ENCODE results near the gene CXCL8.

CXCL8 gene

DNA sequence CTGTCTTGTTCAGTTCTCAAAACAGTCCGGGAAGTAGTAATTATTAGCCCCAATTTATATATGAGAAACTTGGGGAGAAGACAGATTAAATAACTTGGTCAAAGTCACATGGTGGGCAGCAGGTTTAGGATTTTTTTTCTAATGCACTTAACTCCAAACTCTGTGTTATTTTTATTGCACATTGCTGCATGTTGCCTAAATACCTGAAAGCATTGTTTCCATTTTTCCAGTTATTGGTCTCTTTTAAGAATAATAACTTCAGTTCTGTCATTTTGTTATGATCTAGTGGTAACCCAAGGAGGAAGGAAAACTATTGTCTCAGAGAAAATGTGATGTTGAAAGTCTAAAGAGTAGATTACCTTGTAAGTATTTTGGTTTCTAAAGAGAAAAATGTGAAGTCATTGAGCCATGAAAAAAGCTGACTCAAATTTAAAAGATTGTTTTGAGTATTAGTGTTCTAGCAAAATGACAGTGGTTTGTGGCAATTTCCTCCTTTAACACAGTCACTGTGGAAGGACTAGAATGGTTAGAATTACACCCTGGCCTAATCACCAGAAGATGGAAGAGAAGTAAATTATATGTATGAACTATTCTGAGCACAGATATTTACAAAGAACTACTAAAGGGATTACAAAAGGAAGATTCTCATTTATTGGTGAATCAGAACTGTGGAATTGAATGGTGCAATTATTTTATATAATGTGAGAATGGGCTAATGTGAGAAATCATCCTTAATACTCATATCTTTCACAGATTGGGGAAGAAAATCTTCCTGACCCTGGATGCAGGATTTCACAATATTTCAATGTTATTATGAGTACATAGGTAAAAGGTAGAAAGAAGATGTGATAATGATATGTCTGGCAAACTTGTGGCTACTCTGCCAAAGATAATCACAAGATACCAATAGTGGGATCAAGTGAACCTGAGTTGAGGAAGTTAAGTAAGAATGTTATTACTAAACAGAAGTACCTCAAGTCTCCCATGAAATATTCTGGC lies 21.7 kb upstream of the CXCL8 start:
- DNase-seq (ENCODE audit: low read depth): no peak

DNA sequence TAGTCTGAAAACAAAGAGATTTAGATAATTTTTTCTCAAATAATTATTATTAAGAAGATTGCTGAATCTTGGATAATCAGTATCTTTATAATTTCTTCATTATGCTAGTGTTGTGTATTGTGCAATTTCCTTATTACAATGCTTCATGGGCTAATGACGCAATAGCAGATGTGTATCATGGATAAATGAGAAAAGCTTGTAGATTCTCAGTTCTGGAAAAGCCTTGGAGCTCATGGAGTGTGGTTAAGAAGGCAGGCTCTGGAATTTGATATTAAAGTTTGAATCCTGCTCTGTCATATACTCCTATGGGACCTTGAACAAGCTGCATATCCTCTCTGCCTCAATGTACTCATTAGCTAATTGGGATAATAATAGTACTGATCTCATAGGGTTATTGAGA lies 18.9 kb upstream of the CXCL8 start:
- DNase-seq (ENCODE audit: low read depth): no peak

DNA sequence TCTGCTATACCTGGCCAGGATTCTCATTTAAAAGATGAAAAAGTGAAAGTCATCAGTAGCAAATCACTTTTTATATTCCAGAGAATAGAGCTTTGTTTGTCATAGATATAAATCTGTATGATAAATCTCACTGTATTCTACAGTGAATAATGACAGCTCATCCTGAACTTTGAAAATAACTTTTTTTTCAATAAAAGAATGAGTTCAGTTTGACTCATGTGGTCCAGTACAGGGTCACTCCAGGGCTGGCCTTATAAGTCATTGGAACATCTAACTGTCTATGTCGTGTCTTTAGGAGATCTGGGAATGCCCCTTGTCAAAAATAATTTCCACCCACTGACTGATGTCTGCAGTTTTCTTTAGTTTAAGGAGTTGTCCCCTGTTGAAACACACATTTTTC lies 18.5 kb upstream of the CXCL8 start:
- no peak for DNase-seq (ENCODE audit: low read depth)

DNA sequence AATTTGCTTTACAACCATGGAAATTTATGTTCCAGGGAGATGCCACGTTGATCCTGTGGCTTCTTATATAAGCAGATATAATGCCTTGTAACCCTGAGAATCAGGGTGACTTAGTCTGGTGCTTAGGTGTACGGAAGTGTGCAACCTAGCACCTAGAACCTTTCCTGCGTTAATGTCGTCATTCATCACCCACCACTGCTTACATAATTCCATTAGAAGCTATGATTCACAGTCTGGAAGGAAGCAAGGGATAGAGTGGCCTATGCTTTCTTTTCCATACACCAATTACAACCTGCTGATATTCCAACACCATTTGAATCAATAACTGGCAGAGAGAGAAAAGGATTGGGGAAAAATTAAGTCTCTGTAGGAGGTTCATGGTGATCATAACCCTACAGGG lies 17.3 kb upstream of the CXCL8 start:
- DNase-seq (ENCODE audit: low read depth): no peak

DNA sequence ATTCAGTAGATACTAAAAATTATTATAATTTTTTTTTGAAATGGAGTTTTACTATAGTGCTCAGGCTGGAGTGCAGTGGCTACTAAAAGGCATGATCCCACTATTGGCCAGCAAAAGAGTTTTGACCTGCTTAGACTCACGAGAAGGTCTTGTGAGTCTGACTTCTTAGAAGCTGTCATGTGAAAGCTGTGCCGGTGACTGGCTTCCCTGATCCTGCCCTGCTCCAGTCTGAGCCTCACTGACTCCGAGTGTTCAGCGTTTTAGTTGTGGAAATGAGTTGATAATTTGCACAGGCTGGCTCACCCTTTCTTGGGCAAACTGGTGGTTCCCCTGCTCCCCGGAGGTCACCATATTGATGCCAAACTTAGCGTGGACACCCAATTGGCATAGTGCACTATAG lies 16.4 kb upstream of the CXCL8 start:
- DNase-seq (ENCODE audit: low read depth): no peak

DNA sequence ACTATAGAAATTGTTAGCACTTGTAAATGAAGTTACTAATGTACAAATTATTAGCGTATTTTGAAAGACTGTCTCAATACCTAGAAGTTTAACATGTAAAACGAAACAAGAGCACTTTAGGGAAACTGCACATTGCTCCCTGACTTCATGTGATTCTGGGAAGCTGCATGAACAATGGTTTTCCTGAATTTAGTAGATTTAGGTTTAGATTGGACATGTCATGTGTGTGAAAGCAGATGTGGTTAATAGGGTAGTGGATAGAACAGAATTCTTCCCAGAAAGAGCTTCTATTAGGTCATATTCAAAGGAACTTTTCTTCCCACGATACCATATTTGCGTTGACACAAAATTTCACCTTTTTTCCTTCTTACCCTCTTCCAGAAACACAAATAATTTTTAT lies 14.9 kb upstream of the CXCL8 start:
- DNase-seq (ENCODE audit: low read depth): no peak

DNA sequence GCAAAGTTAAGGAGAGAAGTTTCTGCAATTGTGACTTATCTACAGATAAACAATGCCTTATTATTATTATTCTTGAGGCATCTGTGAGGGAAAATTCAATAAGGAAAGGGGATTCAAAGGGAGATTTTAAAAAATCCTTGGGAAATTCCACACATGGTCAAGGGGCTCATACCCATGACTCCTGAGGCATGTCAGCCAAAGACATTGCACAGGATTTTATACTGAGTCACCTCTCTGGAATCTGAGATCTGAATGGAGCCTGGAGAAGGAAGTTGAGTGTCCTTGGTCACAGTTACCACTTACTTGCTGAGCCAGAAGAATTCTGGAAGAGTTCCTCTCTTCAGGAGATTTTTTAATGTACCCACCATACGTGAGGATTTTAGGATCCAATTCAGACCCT lies 14.4 kb upstream of the CXCL8 start:
- DNase-seq (ENCODE audit: low read depth): no peak

DNA sequence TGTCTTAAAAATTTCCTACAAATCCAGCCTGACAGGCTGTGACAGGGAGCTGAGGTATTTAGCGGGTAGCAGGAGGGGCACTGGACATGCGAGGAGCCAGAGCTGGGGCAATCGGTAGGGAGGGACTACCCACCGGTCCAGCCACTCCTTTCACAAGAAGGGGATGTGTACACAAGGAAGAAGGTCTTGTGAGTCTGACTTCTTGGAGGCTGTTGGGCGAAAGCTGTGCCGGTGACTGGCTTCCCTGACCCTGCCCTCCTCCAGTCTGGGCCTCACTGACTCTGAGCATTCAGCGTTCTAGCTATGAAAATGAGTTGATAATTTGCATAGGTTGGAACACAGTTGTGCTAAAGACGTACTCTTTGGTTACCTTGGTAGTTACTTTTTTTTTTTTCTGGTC lies 12.7 kb upstream of the CXCL8 start:
- DNase-seq (ENCODE audit: low read depth): no peak

DNA sequence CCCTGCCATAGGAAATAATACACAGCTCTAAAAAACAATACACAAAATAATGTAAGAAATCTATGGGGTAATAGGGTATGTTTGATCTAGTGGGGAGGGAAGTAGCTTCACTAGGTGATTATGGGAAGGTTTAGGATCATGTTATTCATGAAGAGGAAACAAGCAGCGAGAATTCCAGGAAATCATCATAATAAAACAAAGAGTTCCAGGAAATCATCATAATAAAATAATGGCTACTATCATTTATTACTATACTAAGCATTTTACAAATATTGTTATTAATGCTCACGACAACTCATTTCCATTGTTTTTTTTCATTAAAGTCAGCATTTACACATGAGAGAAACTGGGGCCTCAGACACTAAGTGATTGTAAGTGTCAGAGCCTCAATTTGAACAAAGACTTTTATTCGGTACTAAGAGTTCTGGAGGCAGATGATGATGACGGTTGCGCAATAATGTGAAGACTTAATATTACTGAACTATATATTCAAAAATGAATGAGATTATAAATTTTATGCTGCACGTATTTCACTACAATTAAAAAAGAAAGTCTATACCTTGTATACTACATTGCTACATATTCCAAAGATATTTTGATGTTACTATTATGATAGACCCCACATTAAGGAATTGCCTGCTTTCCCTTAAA lies 12.2 kb upstream of the CXCL8 start:
- DNase-seq (ENCODE audit: low read depth): no peak

DNA sequence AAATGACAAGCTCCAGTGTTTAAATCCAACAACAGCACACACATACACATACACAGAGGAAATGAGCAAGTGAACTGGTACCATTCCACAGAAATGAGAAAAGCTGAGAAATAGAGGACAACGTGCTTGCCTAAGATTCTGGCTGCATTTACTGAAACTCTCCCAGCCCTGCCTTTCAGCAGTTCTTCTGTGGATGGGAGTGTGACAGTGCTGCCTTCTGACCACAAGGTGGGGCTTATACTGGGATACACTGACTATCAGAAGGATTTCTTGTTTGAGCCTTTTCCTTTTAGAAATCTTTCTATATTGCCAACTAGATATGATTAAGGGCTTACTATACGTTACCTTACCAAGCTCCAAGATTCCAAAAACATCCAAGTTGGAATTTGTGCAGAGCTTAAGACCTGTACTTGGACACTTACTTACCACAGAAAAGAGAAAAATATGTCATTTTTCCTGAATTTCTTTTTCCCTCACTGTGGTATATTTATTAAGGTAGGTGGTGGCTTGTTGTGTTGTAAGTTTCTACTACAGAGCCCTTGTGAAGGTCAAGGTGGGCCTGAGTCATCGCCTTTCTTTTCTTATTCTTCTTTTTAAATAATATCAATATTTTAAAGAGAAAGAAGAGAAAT lies 10.7 kb upstream of the CXCL8 start:
- DNase-seq (ENCODE audit: low read depth): no peak

DNA sequence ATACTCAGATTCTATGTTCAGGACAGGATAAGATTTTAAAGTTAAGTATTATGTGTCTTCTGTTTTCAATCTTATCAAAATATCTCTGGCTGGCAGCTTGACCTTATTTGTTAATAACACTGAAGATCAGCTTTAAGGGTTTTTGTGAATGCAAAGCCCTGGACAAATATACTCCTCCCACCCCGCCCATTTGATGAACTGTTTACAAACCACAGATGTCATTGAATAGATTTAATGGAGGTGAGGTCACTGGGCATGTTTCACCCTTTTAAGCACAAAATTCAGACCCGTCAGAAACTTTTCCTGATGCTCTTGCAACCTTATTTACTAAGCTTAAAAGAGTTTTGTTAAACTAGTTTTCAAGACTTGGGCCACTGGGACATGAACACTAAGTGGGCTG lies 10.1 kb upstream of the CXCL8 start:
- no peak for DNase-seq (ENCODE audit: low read depth)

DNA sequence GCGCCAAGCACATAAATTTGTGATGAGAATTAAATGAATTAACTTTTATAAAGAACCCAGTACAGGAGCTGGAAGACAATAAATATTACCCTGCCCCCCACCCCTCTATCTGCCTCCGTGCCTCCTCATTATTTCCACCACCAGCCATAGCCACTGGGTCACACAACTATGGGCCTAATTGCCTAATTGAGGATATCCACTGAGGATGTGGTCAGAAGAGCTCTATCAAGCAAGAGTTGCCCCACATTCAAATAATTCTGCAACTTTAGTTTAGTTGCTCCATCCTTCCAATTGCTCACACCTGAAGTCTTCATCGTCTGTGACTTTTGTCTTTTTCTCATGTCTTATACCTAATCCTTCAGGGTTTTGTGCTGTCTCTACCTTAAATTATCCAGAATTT lies 9.5 kb upstream of the CXCL8 start:
- no peak for DNase-seq (ENCODE audit: low read depth)

DNA sequence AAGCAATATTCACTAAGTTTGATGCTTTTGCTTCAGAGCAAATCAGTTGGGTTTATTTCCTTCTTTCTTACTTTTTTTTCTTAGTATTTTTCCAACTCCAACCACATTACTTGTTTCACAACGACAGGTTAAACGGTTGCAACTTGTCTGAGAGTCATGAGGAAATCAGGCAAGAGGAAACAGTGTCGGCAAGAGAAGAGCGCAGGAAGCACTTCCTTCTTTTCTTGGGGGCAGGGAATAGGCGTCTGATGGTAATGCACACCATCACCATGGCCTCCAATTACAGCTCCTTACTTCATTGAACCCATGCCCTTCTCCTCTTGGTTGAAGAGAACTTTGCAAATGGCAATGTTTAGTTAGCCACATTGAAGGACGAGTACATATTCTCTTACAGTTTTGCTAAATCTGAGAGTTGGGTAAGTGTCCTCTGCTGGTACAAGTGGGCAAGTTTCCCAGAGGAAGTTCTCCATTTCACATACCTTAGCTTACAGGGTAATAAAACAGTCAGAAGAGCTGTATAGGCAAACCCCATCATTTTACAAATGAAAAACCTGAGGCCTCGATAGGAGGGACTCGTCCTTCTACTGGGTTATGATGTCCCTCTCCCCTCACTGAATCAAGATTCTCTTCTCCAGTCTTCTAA lies 8.3 kb upstream of the CXCL8 start:
- no peak for DNase-seq (ENCODE audit: low read depth)

DNA sequence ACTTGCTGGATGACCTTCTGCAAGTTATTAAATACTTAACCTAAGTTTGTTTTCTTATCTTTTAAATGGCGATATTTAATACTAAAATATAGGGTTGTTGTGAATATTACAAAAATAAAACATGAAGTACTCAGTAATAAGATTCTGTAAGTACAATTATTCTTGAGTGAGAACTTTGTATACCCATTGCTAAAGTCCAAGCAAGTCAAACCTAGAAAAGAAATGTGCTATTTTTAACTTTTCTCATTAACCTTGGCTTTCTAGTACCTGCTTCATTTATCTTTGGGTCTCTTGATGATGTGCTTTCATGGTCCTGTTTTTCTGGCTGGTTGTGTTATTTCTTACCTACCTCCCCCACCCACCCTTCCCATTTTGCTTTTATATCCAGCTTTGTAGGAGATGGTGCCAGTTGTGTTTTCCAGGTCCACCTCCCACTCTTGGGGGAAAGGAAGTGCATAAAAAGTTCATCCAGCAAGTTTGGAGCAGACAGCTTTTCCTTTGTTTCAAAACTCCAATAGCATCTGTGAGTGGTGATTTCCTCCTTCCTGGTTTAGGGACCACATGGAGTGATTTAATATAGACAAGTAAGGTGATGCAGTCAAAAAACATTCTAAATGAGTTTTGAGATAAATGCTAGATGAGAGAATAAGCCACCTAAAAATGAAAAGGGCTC lies 7.5 kb upstream of the CXCL8 start:
- DNase-seq (ENCODE audit: low read depth): no peak

DNA sequence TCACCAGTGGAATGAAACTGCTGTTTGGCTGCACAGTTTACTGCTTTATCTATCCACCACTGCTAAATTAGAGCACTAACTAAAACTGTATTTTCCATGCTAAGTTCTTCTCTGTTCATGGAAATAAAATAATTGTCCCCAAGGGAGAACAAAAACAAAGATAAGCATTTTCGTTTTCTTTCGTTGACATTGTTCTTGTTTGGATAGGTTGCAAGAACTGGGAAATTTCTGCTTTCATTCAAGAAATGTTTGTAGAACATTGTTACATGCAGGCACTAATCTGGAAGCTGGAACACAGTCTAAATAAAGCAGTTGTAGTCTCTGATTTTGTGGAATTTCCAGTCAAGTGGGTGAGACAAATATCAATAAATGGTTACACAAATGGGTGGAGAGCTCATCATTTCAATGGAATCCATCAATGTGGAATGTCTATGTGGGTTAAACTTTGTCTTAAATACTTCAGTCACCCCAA lies 5.8 kb upstream of the CXCL8 start:
- no peak for DNase-seq (ENCODE audit: low read depth)

DNA sequence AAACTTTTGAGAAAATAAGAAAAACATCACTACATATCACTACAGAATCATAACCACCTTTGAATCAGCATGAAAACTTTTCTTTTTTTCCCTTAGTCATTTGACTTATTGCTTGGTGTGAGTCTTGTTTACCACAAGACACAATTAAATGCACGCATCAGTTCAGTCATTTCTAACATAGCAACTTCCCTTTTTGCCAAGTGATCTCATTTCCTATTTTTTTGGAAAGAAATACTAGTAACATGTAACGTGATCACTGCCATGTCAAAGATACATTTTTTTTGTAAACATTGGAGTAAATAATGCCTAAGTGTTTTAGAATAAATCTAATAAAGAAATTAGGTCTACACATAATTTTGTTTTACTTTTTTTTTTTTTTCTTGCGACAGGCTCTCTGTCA lies 5.1 kb upstream of the CXCL8 start:
- no peak for DNase-seq (ENCODE audit: low read depth)

DNA sequence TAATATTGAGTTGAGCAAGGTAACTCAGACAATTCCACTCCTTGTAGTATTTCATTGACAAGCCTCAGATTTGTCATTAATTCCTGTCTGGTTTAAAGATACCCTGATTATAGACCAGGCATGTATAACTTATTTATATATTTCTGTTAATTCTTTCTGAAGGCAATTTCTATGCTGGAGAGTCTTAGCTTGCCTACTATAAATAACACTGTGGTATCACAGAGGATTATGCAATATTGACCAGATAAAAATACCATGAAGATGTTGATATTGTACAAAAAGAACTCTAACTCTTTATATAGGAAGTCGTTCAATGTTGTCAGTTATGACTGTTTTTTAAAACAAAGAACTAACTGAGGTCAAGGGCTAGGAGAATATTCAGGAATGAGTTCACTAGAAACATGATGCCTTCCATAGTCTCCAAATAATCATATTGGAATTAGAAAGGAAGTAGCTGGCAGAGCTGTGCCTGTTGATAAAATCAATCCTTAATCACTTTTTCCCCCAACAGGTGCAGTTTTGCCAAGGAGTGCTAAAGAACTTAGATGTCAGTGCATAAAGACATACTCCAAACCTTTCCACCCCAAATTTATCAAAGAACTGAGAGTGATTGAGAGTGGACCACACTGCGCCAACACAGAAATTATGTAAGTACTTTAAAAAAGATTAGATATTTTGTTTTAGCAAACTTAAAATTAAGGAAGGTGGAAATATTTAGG lies 821 bp downstream of the CXCL8 start:
- no peak for DNase-seq (ENCODE audit: low read depth)

DNA sequence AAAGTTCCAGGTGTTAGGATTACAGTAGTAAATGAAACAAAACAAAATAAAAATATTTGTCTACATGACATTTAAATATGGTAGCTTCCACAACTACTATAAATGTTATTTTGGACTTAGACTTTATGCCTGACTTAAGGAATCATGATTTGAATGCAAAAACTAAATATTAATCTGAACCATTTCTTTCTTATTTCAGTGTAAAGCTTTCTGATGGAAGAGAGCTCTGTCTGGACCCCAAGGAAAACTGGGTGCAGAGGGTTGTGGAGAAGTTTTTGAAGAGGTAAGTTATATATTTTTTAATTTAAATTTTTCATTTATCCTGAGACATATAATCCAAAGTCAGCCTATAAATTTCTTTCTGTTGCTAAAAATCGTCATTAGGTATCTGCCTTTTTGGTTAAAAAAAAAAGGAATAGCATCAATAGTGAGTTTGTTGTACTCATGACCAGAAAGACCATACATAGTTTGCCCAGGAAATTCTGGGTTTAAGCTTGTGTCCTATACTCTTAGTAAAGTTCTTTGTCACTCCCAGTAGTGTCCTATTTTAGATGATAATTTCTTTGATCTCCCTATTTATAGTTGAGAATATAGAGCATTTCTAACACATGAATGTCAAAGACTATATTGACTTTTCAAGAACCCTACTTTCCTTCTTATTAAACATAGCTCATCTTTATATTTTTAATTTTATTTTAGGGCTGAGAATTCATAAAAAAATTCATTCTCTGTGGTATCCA lies 1.6 kb downstream of the CXCL8 start:
- DNase-seq (ENCODE audit: low read depth): no peak

DNA sequence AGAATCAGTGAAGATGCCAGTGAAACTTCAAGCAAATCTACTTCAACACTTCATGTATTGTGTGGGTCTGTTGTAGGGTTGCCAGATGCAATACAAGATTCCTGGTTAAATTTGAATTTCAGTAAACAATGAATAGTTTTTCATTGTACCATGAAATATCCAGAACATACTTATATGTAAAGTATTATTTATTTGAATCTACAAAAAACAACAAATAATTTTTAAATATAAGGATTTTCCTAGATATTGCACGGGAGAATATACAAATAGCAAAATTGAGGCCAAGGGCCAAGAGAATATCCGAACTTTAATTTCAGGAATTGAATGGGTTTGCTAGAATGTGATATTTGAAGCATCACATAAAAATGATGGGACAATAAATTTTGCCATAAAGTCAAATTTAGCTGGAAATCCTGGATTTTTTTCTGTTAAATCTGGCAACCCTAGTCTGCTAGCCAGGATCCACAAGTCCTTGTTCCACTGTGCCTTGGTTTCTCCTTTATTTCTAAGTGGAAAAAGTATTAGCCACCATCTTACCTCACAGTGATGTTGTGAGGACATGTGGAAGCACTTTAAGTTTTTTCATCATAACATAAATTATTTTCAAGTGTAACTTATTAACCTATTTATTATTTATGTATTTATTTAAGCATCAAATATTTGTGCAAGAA lies 2.3 kb downstream of the CXCL8 start:
- no peak for DNase-seq (ENCODE audit: low read depth)

DNA sequence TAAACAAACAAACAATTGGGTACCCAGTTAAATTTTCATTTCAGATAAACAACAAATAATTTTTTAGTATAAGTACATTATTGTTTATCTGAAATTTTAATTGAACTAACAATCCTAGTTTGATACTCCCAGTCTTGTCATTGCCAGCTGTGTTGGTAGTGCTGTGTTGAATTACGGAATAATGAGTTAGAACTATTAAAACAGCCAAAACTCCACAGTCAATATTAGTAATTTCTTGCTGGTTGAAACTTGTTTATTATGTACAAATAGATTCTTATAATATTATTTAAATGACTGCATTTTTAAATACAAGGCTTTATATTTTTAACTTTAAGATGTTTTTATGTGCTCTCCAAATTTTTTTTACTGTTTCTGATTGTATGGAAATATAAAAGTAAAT lies 2.9 kb downstream of the CXCL8 start:
- no peak for DNase-seq (ENCODE audit: low read depth)
